Measurements from ENCODE around the gene ITGA2B.

GRCh38 chr17:44381810-44382305, 7.6 kb downstream of the ITGA2B start:
- TF ChIP-seq POLR2A (IDR thresholded peaks at IDR 0.05) (no peak), CTCF (IDR thresholded peaks at IDR 0.05) (no peak), POLR2AphosphoS5 (IDR thresholded peaks at IDR 0.05) (no peak)
